Activated CD8-positive, alpha-beta T cell treated with anti-CD3 and anti-CD28 coated beads for 36 hours (primary cell): ENCODE results near the gene TRPC5OS. TPM values are rescaled to one million over a fixed set of nuclear protein-coding genes. Genes with fewer than 3 reads are reported as not detected.

Experiments used
- ATAC-seq: fragments of 200-7000 bp; cut with Tn5 transposase; one replicate; pipeline ENCODE4 v1.10.0; 2021; ENCODE audit warnings: mild to moderate bottlenecking, moderate library complexity
- CTCF ChIA-PET: fragments of 350-600 bp; sonication (Branson Sonifier 250); formaldehyde crosslinking; loops from one replicate; lab custom pipeline; 2021; ENCODE audit warnings: antibody characterized with exemption; lab: Charles Lee
- POLR2A ChIA-PET: fragments of 350-600 bp; sonication (Branson Sonifier 250); formaldehyde crosslinking; loops from one replicate; lab custom pipeline; 2021; ENCODE audit warnings: antibody characterized with exemption; lab: Charles Lee
- DNase-seq: peaks from one replicate; pipeline ENCODE4 v3.0.0-alpha.2; 2020
- H3K27ac Mint-ChIP-seq: one replicate; pipeline ENCODE4 v1.8.0; 2021; ENCODE audit warnings: mild to moderate bottlenecking, mixed read lengths
- H3K27me3 Mint-ChIP-seq: one replicate; pipeline ENCODE4 v1.8.0; 2021; ENCODE audit warnings: mixed read lengths
- H3K36me3 Mint-ChIP-seq: one replicate; pipeline ENCODE4 v1.8.0; 2021; ENCODE audit warnings: low read depth, mixed read lengths
- H3K4me1 Mint-ChIP-seq: one replicate; pipeline ENCODE4 v1.8.0; 2021; ENCODE audit warnings: low read depth, mixed read lengths
- H3K4me3 Mint-ChIP-seq: one replicate; pipeline ENCODE4 v1.8.0; 2021; ENCODE audit warnings: mild to moderate bottlenecking, moderate library complexity, mixed read lengths
- H3K9me3 Mint-ChIP-seq: one replicate; pipeline ENCODE4 v1.8.0; 2021; ENCODE audit warnings: mixed read lengths
- intact Hi-C: fragments of 100-400 bp; cut with micrococcal nuclease; formaldehyde crosslinking; loops from one replicate; pipeline ENCODE4 v1.10.0; 2022
- total RNA-seq, 2 experiments: library from RNA; stranded (reverse); gene quantifications; one replicate each; pipeline ENCODE4 v1.2.3, GENCODE V29; 2021
- TF ChIP-seq, protein P1 (sequence below): fragments of 200-600 bp; IDR thresholded peaks from one replicate; pipeline ENCODE4 v1.8.0; 2022; ENCODE audit warnings: antibody characterized with exemption, mild to moderate bottlenecking

Gene TRPC5OS
- not detected for total RNA-seq

DNA sequence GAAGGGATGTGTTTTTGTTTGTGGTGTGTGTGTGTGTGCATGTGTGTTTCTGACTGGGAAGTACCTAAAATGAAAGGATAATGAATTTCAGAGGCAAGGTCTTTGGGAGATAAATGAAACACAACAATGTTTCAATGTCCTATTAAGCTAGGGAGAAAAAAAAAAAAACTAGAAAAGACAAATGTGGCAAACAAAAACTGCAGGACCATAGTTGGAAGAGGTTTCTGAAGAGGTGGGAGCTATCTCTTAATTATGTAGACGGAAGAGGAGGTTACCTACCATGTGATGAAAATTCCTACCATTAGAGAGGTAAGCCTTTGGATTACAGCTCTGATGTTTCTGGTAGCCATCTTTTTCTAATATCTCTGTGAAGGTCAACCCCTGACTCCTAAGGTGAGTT lies at the start of gene TRPC5OS:
TRPC5OS (plus strand) TSS at position 301 of the 400 bp plus-strand sequence. CDS start 25,669 bp downstream, outside the sequence.
- Mint-ChIP-seq H3K36me3 (no peaks in the 10 kb centered on the region), H3K9me3 (no peaks in the 10 kb centered on the region), H3K27me3 (no peaks in the 10 kb centered on the region), H3K4me1 (no peaks in the 10 kb centered on the region), H3K27ac (no peak within 1 kb of the TSS), H3K4me3 (no peak within 1 kb of the TSS)
- ChIA-PET POLR2A (no interaction called here), CTCF (no interaction called here)
- TF ChIP-seq, protein P1, sequence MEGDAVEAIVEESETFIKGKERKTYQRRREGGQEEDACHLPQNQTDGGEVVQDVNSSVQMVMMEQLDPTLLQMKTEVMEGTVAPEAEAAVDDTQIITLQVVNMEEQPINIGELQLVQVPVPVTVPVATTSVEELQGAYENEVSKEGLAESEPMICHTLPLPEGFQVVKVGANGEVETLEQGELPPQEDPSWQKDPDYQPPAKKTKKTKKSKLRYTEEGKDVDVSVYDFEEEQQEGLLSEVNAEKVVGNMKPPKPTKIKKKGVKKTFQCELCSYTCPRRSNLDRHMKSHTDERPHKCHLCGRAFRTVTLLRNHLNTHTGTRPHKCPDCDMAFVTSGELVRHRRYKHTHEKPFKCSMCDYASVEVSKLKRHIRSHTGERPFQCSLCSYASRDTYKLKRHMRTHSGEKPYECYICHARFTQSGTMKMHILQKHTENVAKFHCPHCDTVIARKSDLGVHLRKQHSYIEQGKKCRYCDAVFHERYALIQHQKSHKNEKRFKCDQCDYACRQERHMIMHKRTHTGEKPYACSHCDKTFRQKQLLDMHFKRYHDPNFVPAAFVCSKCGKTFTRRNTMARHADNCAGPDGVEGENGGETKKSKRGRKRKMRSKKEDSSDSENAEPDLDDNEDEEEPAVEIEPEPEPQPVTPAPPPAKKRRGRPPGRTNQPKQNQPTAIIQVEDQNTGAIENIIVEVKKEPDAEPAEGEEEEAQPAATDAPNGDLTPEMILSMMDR = no peak
- ATAC-seq (no peak), DNase-seq (no peak)
- intact Hi-C loops = no loop called here

DNA sequence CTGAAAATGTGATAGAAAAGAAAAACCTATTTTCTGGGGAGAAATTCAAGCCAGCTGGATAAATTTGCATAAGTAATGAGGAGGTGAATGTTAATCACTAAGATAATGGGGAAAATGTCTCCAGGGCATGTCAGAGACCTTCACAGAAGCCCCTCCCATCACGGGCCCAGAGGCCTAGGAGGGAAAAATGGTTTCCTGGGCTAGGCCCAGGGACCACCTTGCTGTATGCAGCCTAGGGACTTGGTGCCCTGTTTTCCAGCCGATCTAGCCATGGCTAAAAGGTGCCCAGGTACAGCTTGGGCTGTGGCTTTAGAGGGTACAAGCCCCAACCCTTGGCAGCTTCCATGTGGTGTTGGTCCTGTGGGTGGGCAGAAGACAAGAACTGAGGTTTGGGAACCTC lies 46.6 kb upstream of the TRPC5OS start:
- no peaks in the 10 kb centered on the region for H3K36me3 Mint-ChIP-seq
- no peak for ATAC-seq
- CTCF ChIA-PET = no interaction called here

DNA sequence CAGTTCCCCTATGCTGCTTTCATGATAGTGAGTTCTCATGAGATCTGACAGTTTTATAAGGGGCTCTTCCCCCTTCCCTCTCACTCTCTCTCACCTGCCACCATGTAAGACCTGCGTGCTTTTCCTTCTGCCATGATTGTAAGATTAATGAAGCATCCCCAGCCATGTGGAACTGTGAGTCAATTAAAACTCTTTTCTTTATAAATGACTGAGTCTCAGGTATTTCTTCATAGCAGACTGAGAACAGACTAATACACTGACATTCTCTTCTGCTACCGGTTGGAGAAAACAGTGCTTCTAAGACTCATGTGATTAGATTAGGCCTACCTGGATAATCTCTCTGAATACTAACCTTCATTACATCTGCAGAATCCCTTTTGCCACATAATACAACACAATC lies 45.4 kb upstream of the TRPC5OS start:
- intact Hi-C loops = no loop called here
- ATAC-seq (no peak), DNase-seq (no peak)
- no peaks in the 10 kb centered on the region for H3K36me3 Mint-ChIP-seq
- H3K27me3 Mint-ChIP-seq = peaks cover 3% of the 10 kb centered on the region
- TF ChIP-seq, protein P1 = no peak
- no peak overlapping the region for H3K4me3 Mint-ChIP-seq
- ChIA-PET POLR2A (no interaction called here), CTCF (no interaction called here)
- no peaks in the 10 kb centered on the region for H3K9me3 Mint-ChIP-seq
- no peaks in the 10 kb centered on the region for H3K4me1 Mint-ChIP-seq
- no peak overlapping the region for H3K27ac Mint-ChIP-seq

More for the DNA sequence above, 46.6 kb upstream of the TRPC5OS start:
- no peak overlapping the region for H3K4me3 Mint-ChIP-seq
- no peaks in the 10 kb centered on the region for H3K9me3 Mint-ChIP-seq
- no peak for DNase-seq
- intact Hi-C loops = no loop called here
- H3K4me1 Mint-ChIP-seq = no peaks in the 10 kb centered on the region
- H3K27ac Mint-ChIP-seq = no peak overlapping the region
- peaks cover 3% of the 10 kb centered on the region for H3K27me3 Mint-ChIP-seq
- POLR2A ChIA-PET = no interaction called here
- TF ChIP-seq, protein P1 = no peak

DNA sequence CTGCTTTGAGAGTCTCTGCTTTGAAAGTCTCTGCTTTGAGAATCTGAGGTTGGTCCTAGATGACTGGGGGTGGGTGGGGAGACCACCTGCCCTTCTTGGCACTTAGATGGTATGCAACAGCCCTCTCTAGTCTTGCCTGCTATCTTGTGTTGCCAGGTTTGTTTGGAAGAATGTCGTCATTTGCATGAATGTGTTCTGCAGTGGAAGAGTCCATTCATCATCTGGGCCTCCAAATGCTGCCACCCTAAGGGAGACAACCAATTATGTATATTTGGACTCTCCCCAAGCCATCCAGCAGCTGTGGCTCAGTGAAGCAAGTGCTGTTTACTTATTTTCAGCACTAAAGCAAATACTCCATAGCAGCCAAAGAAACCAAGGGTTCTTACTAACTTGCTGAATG lies 44.6 kb upstream of the TRPC5OS start:
- ChIA-PET CTCF (no interaction called here), POLR2A (no interaction called here)
- Mint-ChIP-seq H3K9me3 (no peaks in the 10 kb centered on the region), H3K4me1 (no peaks in the 10 kb centered on the region), H3K4me3 (no peak overlapping the region), H3K27ac (no peak overlapping the region), H3K36me3 (no peaks in the 10 kb centered on the region), H3K27me3 (peaks cover 3% of the 10 kb centered on the region)
- TF ChIP-seq, protein P1 = no peak
- intact Hi-C loops = no loop called here
- DNase-seq (no peak), ATAC-seq (no peak)

DNA sequence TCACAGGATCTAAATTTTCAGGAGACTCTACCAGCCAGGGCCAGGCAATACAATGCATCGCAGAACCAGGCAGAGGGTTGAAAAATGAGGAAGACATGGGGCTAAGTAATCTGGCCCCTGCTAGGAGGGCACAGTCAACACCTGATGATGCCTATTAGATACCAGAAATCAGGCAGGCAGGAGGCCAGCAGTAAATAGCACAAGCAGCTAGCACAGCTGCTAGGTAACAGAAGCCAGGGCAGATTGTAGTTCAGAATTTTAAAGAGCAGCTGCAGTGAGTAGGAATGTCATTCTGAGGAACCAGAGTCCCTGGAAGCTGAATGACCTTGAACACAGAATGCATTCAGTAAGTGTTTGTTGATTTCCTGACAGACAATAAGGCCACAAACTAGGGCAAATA lies 38.8 kb upstream of the TRPC5OS start:
- ChIA-PET POLR2A (no interaction called here), CTCF (no interaction called here)
- no peaks in the 10 kb centered on the region for H3K4me1 Mint-ChIP-seq
- H3K36me3 Mint-ChIP-seq = no peaks in the 10 kb centered on the region
- H3K9me3 Mint-ChIP-seq = no peaks in the 10 kb centered on the region
- ATAC-seq = no peak
- H3K4me3 Mint-ChIP-seq = no peak overlapping the region
- H3K27ac Mint-ChIP-seq = no peak overlapping the region
- TF ChIP-seq, protein P1 = no peak
- H3K27me3 Mint-ChIP-seq = no peaks in the 10 kb centered on the region
- intact Hi-C loops = no loop called here
- DNase-seq = no peak
